Transverse colon (tissue), 4 donors: ENCODE data around the gene NISCH. TPM values are rescaled to one million over a fixed set of nuclear protein-coding genes. Genes with fewer than 3 reads are reported as not detected.

ENCODE experiments used
- DNase-seq: peaks from one replicate; pipeline ENCODE4 v3.0.0-alpha.2; 2019
- H3K27ac ChIP-seq, 4 donors: fragments of 200-600 bp; sonication (generic); 2 replicates each; pipeline ENCODE4 v1.5.1; 2016 to 2018; ENCODE audit warnings: inconsistent platforms in 4 of 4
- H3K27me3 ChIP-seq: fragments of 200-600 bp; sonication (generic); 2 replicates; pipeline ENCODE4 v1.5.1; 2017; ENCODE audit warnings: inconsistent platforms
- H3K36me3 ChIP-seq, 4 donors: fragments of 200-600 bp; sonication (generic); 2 replicates each; pipeline ENCODE4 v1.5.1; 2017 to 2019; ENCODE audit warnings: inconsistent platforms in 4 of 4
- H3K4me1 ChIP-seq, 4 donors: fragments of 200-600 bp; sonication (generic); 2 replicates each; pipeline ENCODE4 v1.5.1; 2017 to 2020; ENCODE audit warnings: inconsistent platforms in 4 of 4
- H3K4me3 ChIP-seq, 4 donors: fragments of 200-600 bp; sonication (generic); 1 replicate in 1 of 4; 2 replicates in 3 of 4; pipeline versions ENCODE4 v1.5.1 to v1.6.1; 2017 to 2019; ENCODE audit warnings: inconsistent platforms in 4 of 4
- H3K9me3 ChIP-seq, 2 donors: fragments of 200-600 bp; sonication (generic); 2 replicates each; pipeline ENCODE4 v1.5.1; 2017 to 2019; ENCODE audit warnings: inconsistent platforms in 2 of 2
- EP300 ChIP-seq: sonication (generic); formaldehyde crosslinking; IDR thresholded peaks from one replicate; pipeline ENCODE4 v1.6.1; 2017; ENCODE audit warnings: antibody characterized with exemption, low read depth
- POLR2A ChIP-seq: fragments of 450-650 bp; IDR thresholded peaks from one replicate; pipeline ENCODE4 v1.6.1; 2016; ENCODE audit warnings: antibody characterized with exemption, mild to moderate bottlenecking, moderate library complexity
- POLR2AphosphoS5 ChIP-seq, 3 donors: sonication (generic); formaldehyde crosslinking; IDR thresholded peaks; one replicate each; pipeline ENCODE4 v1.6.1; 2016; ENCODE audit warnings: antibody characterized with exemption in 3 of 3
- WGBS, 2 donors: methylation state at CpG; one replicate each; pipeline ENCODE4 v1.1.5; 2018; ENCODE audit warnings: low coverage in 1 of 2; 5-methylcytosine and 5-hydroxymethylcytosine counted together
- in situ Hi-C, 4 donors: fragments of 200-750 bp; cut with MboI; loops; one replicate each; pipeline versions ENCODE4 v1.15.0 to v1.15.1; 2017; ENCODE audit warnings: low sequenced_read_pairs in 3 of 4, low pct_ligation_motif_present in 1 of 4, low pct_unique_long_range_greater_than_20kb in 1 of 4
- intact Hi-C: fragments of 100-400 bp; cut with DNase I; formaldehyde crosslinking; loops from one replicate; pipeline ENCODE4 v1.15.1; 2023; ENCODE audit warnings: low total_unique reads
- total RNA-seq, 4 donors: library from RNA; depleted of rRNA; stranded (reverse); fragments of >200 nt; gene quantifications; one replicate each; pipeline ENCODE4 v1.1.0, GENCODE V29; 2016
- TF ChIP-seq, protein P1 (sequence below), 5 experiments: fragments of 200-600 bp in 3 of 5; fragments of 450-650 bp in 2 of 5; sonication (generic) in 3 of 5; IDR thresholded peaks; 1 replicate in 2 of 5; 2 replicates in 3 of 5; pipeline ENCODE4 v1.5.1; 2016 to 2017; ENCODE audit warnings: antibody characterized with exemption in 5 of 5, inconsistent platforms in 3 of 5, mild to moderate bottlenecking in 2 of 5, moderate library complexity in 1 of 5

Gene NISCH
- total RNA-seq, 4 donors from 2014 or later = 72.0 to 137 (median 98.6) TPM

DNA sequence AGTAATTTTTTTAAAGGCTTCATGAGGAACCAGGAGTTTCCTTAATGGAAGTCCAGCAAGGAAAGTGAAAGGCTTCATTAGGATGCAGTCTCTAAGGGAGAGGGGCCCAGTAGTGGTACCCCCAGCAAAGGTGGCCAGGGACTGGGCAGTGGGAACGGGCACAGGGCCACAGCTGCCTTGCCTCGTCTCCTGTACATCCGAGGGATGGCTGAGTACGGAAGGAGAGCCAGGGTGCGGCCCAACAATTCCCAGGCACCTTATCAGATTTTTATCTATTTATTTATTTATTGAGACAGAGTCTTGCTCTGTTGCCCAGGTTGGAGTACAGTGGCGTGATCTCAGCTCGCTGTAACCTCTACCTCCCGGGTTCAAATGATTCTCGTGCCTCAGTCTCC is 25.0 kb upstream of the NISCH start:
- no peak overlapping the region for H3K4me3 ChIP-seq
- H3K27me3 ChIP-seq = no peaks in the 10 kb centered on the region
- no peaks in the 10 kb centered on the region for H3K9me3 ChIP-seq
- H3K36me3 ChIP-seq = no peaks in the 10 kb centered on the region
- H3K27ac ChIP-seq = no peak overlapping the region
- TF ChIP-seq, protein P1, sequence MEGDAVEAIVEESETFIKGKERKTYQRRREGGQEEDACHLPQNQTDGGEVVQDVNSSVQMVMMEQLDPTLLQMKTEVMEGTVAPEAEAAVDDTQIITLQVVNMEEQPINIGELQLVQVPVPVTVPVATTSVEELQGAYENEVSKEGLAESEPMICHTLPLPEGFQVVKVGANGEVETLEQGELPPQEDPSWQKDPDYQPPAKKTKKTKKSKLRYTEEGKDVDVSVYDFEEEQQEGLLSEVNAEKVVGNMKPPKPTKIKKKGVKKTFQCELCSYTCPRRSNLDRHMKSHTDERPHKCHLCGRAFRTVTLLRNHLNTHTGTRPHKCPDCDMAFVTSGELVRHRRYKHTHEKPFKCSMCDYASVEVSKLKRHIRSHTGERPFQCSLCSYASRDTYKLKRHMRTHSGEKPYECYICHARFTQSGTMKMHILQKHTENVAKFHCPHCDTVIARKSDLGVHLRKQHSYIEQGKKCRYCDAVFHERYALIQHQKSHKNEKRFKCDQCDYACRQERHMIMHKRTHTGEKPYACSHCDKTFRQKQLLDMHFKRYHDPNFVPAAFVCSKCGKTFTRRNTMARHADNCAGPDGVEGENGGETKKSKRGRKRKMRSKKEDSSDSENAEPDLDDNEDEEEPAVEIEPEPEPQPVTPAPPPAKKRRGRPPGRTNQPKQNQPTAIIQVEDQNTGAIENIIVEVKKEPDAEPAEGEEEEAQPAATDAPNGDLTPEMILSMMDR (IDR thresholded peaks at IDR 0.05) = no peak
- no peak for TF ChIP-seq POLR2AphosphoS5 (IDR thresholded peaks at IDR 0.05)
- no peak for TF ChIP-seq POLR2A
- TF ChIP-seq EP300 = no peak
- intact Hi-C loops = no loop called here
- in situ Hi-C loops = no loop called here
- 90 to 94% methylated on average over 5 to 9 of the region's 9 CpGs for WGBS, 2 donors
- peaks cover 0 to 10% (median 2%) of the 10 kb centered on the region in 4 donors for H3K4me1 ChIP-seq
- DNase-seq = no peak

DNA sequence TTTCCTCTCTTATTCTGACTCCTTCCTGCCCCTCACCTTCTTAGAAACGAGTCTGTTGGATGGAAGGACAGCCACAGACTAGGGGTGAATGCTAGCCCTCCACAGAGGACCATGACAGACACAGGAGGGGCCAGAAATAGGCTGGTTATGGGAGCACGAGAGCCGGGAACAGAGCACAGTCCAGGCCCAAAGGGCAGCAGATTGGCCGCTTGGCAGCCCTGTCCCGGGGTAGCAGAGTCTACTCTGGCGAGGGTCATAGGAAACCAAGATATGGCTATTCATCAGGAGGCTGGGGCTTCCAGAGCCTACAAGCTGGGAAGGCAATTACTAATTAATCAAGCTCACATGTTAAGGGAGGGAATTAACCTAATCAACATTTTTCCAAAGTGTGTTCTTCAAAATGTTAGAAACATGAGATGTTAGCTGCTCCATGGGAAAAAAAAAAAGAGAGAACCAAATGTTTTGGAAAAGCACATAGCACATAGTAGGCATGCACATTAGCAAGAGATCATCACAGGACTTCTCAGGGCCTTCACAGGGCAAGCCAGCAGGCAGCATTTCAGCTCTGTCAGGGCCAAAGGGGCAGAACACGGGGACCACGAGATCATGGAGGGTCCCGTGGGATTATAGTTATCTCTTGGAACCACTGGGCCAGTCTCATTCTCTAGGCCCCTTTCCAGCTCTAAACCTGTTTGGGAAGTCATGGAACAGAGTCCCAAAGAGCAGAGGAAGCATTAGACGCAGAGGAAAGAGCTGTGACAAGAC is 23.8 kb upstream of the NISCH start:
- no peak for DNase-seq
- Histone ChIP-seq H3K27me3 (no peaks in the 10 kb centered on the region), H3K4me1 (peaks cover 0 to 10% (median 2%) of the 10 kb centered on the region in 4 donors), H3K27ac (no peak overlapping the region), H3K9me3 (no peaks in the 10 kb centered on the region), H3K36me3 (no peaks in the 10 kb centered on the region), H3K4me3 (no peak overlapping the region)
- WGBS, 2 donors = 87 to 90% methylated on average over 2 to 10 of the region's 10 CpGs
- intact Hi-C loops (no loop called here), in situ Hi-C loops (no loop called here)
- TF ChIP-seq POLR2AphosphoS5 (IDR thresholded peaks at IDR 0.05) = no peak
- no peak for TF ChIP-seq EP300
- TF ChIP-seq, protein P1 (IDR thresholded peaks at IDR 0.05) = no peak
- TF ChIP-seq POLR2A = no peak

DNA sequence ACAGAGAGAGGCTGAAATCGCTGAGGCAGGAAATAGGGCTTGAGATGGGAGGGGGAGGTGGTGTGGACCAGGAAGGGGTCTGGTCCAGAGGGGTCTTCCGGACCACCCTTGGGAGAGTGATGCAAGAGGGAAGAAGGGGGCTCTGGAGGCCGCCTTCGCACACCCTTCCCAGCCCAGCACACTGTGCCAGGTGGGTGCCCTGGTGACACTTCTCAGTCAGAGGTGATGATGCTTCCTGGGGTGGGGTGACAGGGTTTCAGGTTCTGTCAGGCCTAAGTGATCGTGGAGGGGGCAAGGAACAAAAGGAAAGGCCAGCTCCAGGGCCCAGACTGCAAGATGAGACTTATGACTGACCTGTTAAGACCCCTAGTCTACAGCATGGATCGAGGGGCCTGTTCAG is 23.2 kb upstream of the NISCH start:
- Histone ChIP-seq H3K9me3 (no peaks in the 10 kb centered on the region), H3K27me3 (no peaks in the 10 kb centered on the region), H3K4me3 (no peak overlapping the region), H3K36me3 (no peaks in the 10 kb centered on the region), H3K27ac (no peak overlapping the region), H3K4me1 (peaks cover 0 to 10% (median 2%) of the 10 kb centered on the region in 4 donors)
- in situ Hi-C loops (no loop called here), intact Hi-C loops (no loop called here)
- no peak for TF ChIP-seq EP300
- TF ChIP-seq POLR2AphosphoS5 (IDR thresholded peaks at IDR 0.05) = no peak
- TF ChIP-seq POLR2A = no peak
- TF ChIP-seq, protein P1 (IDR thresholded peaks at IDR 0.05) = no peak
- no peak for DNase-seq
- 84 to 90% methylated on average over 2 to 6 of the region's 6 CpGs for WGBS, 2 donors

DNA sequence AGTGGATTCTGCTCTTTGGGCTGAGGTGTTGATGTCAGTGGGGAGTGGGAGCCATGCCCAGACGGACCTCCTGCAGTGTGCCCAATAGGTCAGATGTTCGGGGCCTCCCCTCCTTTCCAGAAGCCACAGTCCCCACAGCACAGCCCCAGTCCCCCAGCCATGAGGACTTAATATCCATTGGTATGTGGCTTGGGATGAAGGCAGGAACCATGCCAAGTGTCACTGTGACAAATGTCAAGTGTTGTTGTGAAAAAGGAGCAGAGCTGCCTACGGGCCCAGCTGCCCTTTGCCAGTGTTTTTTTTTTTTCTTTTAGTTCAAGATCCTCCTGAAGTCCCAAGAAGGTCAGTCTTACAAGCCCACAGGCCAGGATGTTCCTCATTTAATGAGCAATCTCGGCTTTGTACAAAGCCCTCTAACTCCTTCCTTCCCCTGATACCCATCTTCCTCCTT is 22.7 kb upstream of the NISCH start:
- no peak overlapping the region for H3K27ac ChIP-seq

More for the DNA sequence above, 22.7 kb upstream of the NISCH start:
- H3K4me3 ChIP-seq = no peak overlapping the region
- H3K27me3 ChIP-seq = no peaks in the 10 kb centered on the region
- no peaks in the 10 kb centered on the region for H3K36me3 ChIP-seq
- in situ Hi-C loops (no loop called here), intact Hi-C loops (no loop called here)
- DNase-seq = no peak
- no peak for TF ChIP-seq POLR2A
- TF ChIP-seq EP300 = no peak
- no peak for TF ChIP-seq POLR2AphosphoS5 (IDR thresholded peaks at IDR 0.05)
- no peaks in the 10 kb centered on the region for H3K9me3 ChIP-seq
- 61 to 62% methylated on average over 2 to 4 of the region's 4 CpGs for WGBS, 2 donors
- H3K4me1 ChIP-seq = peaks cover 0 to 10% (median 2%) of the 10 kb centered on the region in 4 donors
